GM12874 (cell line): ENCODE results near the gene C6orf132.

ENCODE experiments used
- CTCF ChIP-seq: IDR thresholded peaks from 2 replicates; pipeline ENCODE4 v1.5.1; 2011; ENCODE audit warnings: low read depth, mild to moderate bottlenecking, control low read depth, low read length, moderate library complexity; ENCODE audit not compliant: insufficient read depth

Gene C6orf132

GRCh38 chr6:42142118-42142835, at the start of gene C6orf132:
Gene C6orf132, minus strand, starts transcription at chr6:42142620. Its CDS starts 176 bp downstream, at chr6:42142444.
- TF ChIP-seq CTCF = no peak

- no peak for TF ChIP-seq CTCF
Measured at GRCh38 chr6:42190554-42191183, 48.2 kb upstream of the C6orf132 start.

GRCh38 chr6:42188406-42188805, 46.0 kb upstream of the C6orf132 start:
- no peak for TF ChIP-seq CTCF

GRCh38 chr6:42185597-42185996, 43.2 kb upstream of the C6orf132 start:
- TF ChIP-seq CTCF = no peak

GRCh38 chr6:42184475-42184874, 42.1 kb upstream of the C6orf132 start:
- TF ChIP-seq CTCF = no peak

GRCh38 chr6:42182101-42182500, 39.7 kb upstream of the C6orf132 start:
- TF ChIP-seq CTCF = no peak

- TF ChIP-seq CTCF = no peak
Measured at GRCh38 chr6:42179945-42180313, 37.5 kb upstream of the C6orf132 start.
